HCT116 (cell line): Measurements from ENCODE around the gene CARS1. TPM values are rescaled to one million over a fixed set of nuclear protein-coding genes. Genes with fewer than 3 reads are reported as not detected.

Source experiments
- ATAC-seq: fragments of 200-7000 bp; cut with Tn5 transposase; 2 replicates; pipeline ENCODE4 v1.9.1; 2020; ENCODE audit warnings: mild to moderate bottlenecking, moderate library complexity
- BruUV-seq: library from RNA; stranded (reverse); fragments of 400-500 nt; replicated peaks from 2 replicates; lab custom pipeline; 2021; lab: Mats Ljungman, UMichigan
- CTCF ChIA-PET: fragments of 300-600 bp; sonication (Branson Sonifier 250); formaldehyde crosslinking; loops from one replicate; lab custom pipeline; 2021; ENCODE audit warnings: antibody characterized with exemption; lab: Charles Lee
- POLR2A ChIA-PET: fragments of 300-600, 350-600 bp; sonication (Branson Sonifier 250); formaldehyde crosslinking; loops from one replicate; lab custom pipeline; 2021; ENCODE audit warnings: antibody characterized with exemption; lab: Charles Lee
- RAD21 ChIA-PET, 2 experiments: fragments of 300-600 bp; sonication (Branson Sonifier 250); formaldehyde crosslinking; loops; one replicate each; lab custom pipeline; 2023; ENCODE audit warnings: low total read pairs in 2 of 2; ENCODE audit not compliant: uncharacterized antibody in 2 of 2, unreplicated experiment in 2 of 2, low non-redundant PET in 1 of 2; lab: Charles Lee
- DNase-seq: peaks from one replicate; pipeline ENCODE4 v3.0.0-alpha.2; 2010; ENCODE audit warnings: low read depth, low spot score
- H2AFZ ChIP-seq: fragments of 200-600 bp; shearing (Covaris generic), sonication (generic); 2 replicates; pipeline ENCODE4 v1.6.1; 2017; ENCODE audit warnings: low read depth, mixed run types, mixed read lengths, antibody characterized with exemption, low read length; ENCODE audit not compliant: poor library complexity, severe bottlenecking
- H3K27ac ChIP-seq: 2 replicates; pipeline ENCODE4 v1.5.1; 2012; ENCODE audit warnings: low read depth, low read length
- H3K27me3 ChIP-seq: fragments of 200-600 bp; sonication (generic); 2 replicates; pipeline ENCODE4 v1.6.1; 2016; ENCODE audit warnings: mixed run types, low read length, mixed read lengths; ENCODE audit not compliant: insufficient read depth
- H3K36me3 ChIP-seq, 2 experiments: fragments of 200-500 bp in 1 of 2; fragments of 200-600 bp in 1 of 2; sonication (Bioruptor generic) in 1 of 2; sonication (generic) in 1 of 2; 2 replicates each; pipeline versions ENCODE4 v1.5.1 to v1.6.1; 2014 to 2016; ENCODE audit warnings: low read length in 2 of 2, inconsistent platforms in 1 of 2, mixed read lengths in 1 of 2, mixed run types in 1 of 2; ENCODE audit not compliant: insufficient read depth in 2 of 2, control insufficient read depth in 1 of 2
- H3K4me1 ChIP-seq, 2 experiments: fragments of 200-600 bp in 1 of 2; sonication (generic) in 1 of 2; 2 replicates each; pipeline versions ENCODE4 v1.5.1 to v1.6.1; 2012 to 2017; ENCODE audit warnings: low read length in 2 of 2, inconsistent platforms in 1 of 2, mild to moderate bottlenecking in 1 of 2, mixed read lengths in 1 of 2, mixed run types in 1 of 2, moderate library complexity in 1 of 2; ENCODE audit not compliant: insufficient read depth in 2 of 2, control insufficient read depth in 1 of 2
- H3K4me2 ChIP-seq: fragments of 200-600 bp; sonication (generic); 2 replicates; pipeline ENCODE4 v1.6.1; 2017; ENCODE audit warnings: mixed run types, low read length, mixed read lengths
- H3K4me3 ChIP-seq, 2 experiments: fragments of 200-600 bp in 1 of 2; sonication (generic) in 1 of 2; replicated peaks in 1 of 2; 2 replicates each; pipeline ENCODE4 v1.5.1; 2011 to 2016; ENCODE audit warnings: low read length in 2 of 2, control low read depth in 1 of 2, low read depth in 1 of 2, mild to moderate bottlenecking in 1 of 2, mixed read lengths in 1 of 2, mixed run types in 1 of 2
- H3K79me2 ChIP-seq: fragments of 200-600 bp; sonication (generic); 2 replicates; pipeline ENCODE4 v1.6.1; 2017; ENCODE audit warnings: mild to moderate bottlenecking, mixed run types, low read length, moderate library complexity, mixed read lengths; ENCODE audit not compliant: insufficient read depth
- H3K9ac ChIP-seq: fragments of 200-600 bp; sonication (generic); 2 replicates; pipeline ENCODE4 v1.6.1; 2016; ENCODE audit warnings: low read length, mixed read lengths
- H3K9me2 ChIP-seq: fragments of 200-600 bp; sonication (generic), shearing (Covaris generic); 2 replicates; pipeline ENCODE4 v1.6.1; 2017; ENCODE audit warnings: mixed run types, mild to moderate bottlenecking, moderate library complexity; ENCODE audit not compliant: insufficient read depth
- H3K9me3 ChIP-seq, 2 experiments: fragments of 200-500 bp in 1 of 2; fragments of 200-600 bp in 1 of 2; sonication (Bioruptor generic) in 1 of 2; sonication (generic) in 1 of 2; 2 replicates each; pipeline ENCODE4 v1.6.1; 2014 to 2017; ENCODE audit warnings: low read length in 2 of 2, mixed read lengths in 2 of 2, inconsistent platforms in 1 of 2, low read depth in 1 of 2, mild to moderate bottlenecking in 1 of 2, mixed run types in 1 of 2, moderate library complexity in 1 of 2; ENCODE audit not compliant: control insufficient read depth in 1 of 2, insufficient read depth in 1 of 2
- H4K20me1 ChIP-seq: fragments of 200-600 bp; sonication (generic), shearing (Covaris generic); 2 replicates; pipeline ENCODE4 v1.6.1; 2017; ENCODE audit warnings: mixed run types, mild to moderate bottlenecking, moderate library complexity; ENCODE audit not compliant: insufficient read depth
- CBX3 ChIP-seq: IDR thresholded peaks from 2 replicates; pipeline ENCODE4 v1.6.1; 2012; ENCODE audit warnings: low read depth
- EZH2phosphoT487 ChIP-seq: fragments of 200-600 bp; IDR thresholded peaks from 2 replicates; pipeline ENCODE4 v1.6.1; 2018; ENCODE audit warnings: antibody characterized with exemption, borderline replicate concordance
- FOSL1 ChIP-seq: IDR thresholded peaks from 2 replicates; pipeline ENCODE4 v1.6.1; 2012; ENCODE audit warnings: low read depth
- JUND ChIP-seq: IDR thresholded peaks from 2 replicates; pipeline ENCODE4 v1.6.1; 2012
- POLR2A ChIP-seq: IDR thresholded peaks from 2 replicates; pipeline ENCODE4 v1.7.0; 2011; ENCODE audit warnings: borderline replicate concordance; ENCODE audit not compliant: insufficient read depth, insufficient read length; ENCODE audit errors: extremely low read depth
- RAD21 ChIP-seq: IDR thresholded peaks from 2 replicates; pipeline ENCODE4 v1.6.1; 2012; ENCODE audit warnings: low read depth, mild to moderate bottlenecking
- SIN3A ChIP-seq: IDR thresholded peaks from 2 replicates; pipeline ENCODE4 v1.6.1; 2012; ENCODE audit warnings: low read depth
- YY1 ChIP-seq: IDR thresholded peaks from 2 replicates; pipeline ENCODE4 v1.6.1; 2011; ENCODE audit warnings: low read length, low read depth, moderate library complexity, mild to moderate bottlenecking; ENCODE audit not compliant: insufficient replicate concordance; ENCODE audit errors: extremely low read depth
- ZNF274 ChIP-seq: fragments of 200-500 bp; sonication (Bioruptor generic); IDR thresholded peaks from 2 replicates; pipeline ENCODE4 v1.6.1; 2014; ENCODE audit warnings: mild to moderate bottlenecking, low read depth, low read length, inconsistent platforms
- intact Hi-C: fragments of 100-400 bp; cut with micrococcal nuclease; formaldehyde crosslinking; loops from 2 replicates; pipeline ENCODE4 v1.10.0; 2022
- total RNA-seq: library from RNA; stranded (reverse); gene quantifications from one replicate; pipeline ENCODE4 v1.2.1, GENCODE V29; 2021; ENCODE audit not compliant: unreplicated experiment
- TF ChIP-seq, protein P1 (sequence below): IDR thresholded peaks from 2 replicates; pipeline ENCODE4 v1.6.1; 2012; ENCODE audit warnings: low read depth

The CARS1 gene
- total RNA-seq, 1 experiment from 2014 or later, result 124 TPM

DNA sequence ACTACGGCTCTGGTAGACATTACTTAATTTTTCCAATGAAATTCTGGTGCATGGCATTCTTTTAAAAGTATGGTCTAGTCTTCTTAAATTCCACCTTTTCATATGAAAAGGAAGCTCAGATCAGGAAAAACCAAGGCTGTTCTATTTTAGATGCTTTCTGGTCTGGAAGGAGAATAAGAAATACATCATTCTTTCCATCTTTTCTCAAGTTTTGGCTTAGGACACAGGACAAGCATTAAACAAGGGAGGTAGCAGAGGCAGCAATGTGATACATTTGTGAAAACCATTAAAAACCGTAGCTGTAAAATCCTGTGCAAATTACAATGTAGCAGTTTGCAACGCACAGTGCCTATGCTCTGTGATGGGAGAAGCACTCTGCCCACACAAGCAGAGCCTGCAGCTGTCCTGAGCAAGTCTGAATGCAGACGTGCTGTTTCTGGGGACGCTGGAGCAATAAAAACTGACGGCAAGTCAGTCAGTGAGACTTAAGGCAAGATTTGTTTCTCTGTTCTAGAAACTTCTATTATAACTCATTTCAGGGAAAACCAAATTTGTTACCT lies 88.8 kb downstream of the CARS1 start:
- Histone ChIP-seq H2AFZ (no peak overlapping the region), H3K4me2 (no peak overlapping the region), H3K27ac (no peak overlapping the region), H3K36me3 (peaks cover 64 to 81% of the 10 kb centered on the region in 2 experiments), H3K9me2 (no peaks in the 10 kb centered on the region), H3K27me3 (no peaks in the 10 kb centered on the region), H3K79me2 (peaks cover 97% of the 10 kb centered on the region), H3K4me3 (no peak overlapping the region), H4K20me1 (peaks cover 7% of the 10 kb centered on the region; the same call in 1 of the 2 replicates), H3K9ac (no peak overlapping the region), H3K4me1 (no peaks in the 10 kb centered on the region), H3K9me3 (no peaks in the 10 kb centered on the region)
- ATAC-seq (no peak), DNase-seq (no peak)
- ChIA-PET RAD21 (no interaction called here), POLR2A (no interaction called here), CTCF (no interaction called here)
- no TSS peak for BruUV-seq
- intact Hi-C loops, result no loop called here
- TF ChIP-seq ZNF274 (no peak), YY1 (no peak), CBX3 (no peak), EZH2phosphoT487 (no peak), FOSL1 (no peak), SIN3A (no peak), POLR2A (no peak), JUND (no peak), RAD21 (no peak)
- TF ChIP-seq, protein P1, sequence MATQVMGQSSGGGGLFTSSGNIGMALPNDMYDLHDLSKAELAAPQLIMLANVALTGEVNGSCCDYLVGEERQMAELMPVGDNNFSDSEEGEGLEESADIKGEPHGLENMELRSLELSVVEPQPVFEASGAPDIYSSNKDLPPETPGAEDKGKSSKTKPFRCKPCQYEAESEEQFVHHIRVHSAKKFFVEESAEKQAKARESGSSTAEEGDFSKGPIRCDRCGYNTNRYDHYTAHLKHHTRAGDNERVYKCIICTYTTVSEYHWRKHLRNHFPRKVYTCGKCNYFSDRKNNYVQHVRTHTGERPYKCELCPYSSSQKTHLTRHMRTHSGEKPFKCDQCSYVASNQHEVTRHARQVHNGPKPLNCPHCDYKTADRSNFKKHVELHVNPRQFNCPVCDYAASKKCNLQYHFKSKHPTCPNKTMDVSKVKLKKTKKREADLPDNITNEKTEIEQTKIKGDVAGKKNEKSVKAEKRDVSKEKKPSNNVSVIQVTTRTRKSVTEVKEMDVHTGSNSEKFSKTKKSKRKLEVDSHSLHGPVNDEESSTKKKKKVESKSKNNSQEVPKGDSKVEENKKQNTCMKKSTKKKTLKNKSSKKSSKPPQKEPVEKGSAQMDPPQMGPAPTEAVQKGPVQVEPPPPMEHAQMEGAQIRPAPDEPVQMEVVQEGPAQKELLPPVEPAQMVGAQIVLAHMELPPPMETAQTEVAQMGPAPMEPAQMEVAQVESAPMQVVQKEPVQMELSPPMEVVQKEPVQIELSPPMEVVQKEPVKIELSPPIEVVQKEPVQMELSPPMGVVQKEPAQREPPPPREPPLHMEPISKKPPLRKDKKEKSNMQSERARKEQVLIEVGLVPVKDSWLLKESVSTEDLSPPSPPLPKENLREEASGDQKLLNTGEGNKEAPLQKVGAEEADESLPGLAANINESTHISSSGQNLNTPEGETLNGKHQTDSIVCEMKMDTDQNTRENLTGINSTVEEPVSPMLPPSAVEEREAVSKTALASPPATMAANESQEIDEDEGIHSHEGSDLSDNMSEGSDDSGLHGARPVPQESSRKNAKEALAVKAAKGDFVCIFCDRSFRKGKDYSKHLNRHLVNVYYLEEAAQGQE, result no peak
